ENCODE data around the gene PSMD5.

Gene PSMD5

DNA sequence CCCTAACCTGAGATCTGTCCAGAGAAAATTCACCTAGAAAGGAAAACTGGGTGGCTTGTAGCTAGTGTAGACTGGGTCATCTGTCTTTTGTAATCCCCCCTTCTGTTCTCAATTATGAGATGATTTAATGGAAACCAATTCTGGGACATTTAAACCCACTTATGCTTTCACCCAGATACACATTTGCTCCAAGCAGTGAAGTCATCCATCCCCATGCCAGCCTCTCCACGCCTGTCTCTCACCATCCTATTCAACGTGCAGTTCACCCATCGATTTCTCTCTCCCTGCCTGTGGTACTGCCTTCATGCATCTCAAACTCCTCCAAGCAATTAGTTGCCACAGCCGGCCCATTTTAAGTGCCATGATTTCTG is 32.5 kb upstream of the PSMD5 start:
- no peak for DNase-seq (ENCODE audit: low read depth)

DNA sequence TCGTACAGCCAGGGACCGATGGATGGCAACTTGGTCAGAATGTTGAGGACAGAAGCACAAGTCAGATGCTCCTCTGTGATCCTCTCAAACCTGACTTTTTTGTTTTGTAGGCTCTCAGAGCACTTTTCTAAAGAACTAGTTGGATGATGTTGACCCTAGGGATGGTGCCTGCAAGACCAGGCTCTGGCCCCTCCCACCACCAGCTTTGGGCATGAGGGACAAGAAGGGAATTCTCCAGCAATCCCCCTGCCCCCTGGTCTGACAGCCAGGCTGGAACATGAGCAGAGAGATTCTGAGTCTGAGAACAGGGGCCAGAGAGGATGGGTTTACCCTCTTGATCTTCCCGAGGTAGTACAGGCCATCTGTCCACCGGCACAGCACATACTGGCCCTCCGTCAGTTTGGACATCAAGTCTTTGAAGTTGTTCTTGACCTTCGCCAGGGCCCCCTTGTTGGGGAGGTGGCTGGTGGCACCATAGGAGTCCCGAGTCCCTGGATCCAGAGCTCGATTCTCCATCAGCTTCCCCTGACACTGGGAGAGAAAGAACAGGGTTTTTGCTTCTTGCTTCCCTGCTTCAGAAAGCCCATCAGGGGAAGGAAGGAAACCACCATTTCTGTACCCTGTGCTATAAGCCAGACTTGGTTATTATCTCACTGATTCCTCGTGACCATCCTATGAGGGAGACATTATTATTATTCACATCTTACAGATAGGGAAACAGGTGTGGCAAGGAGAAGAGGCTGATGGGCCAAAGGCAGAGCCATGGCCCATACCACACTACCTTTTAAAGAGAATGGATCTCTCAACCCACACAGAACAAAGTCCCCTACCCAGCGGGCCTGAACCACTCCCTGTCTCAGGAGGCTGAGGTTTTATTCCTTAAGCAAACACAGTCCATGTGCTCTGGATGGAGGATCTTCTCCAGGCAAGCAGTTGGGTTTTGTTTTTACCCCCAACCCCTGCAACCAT is 31.8 kb upstream of the PSMD5 start:
- DNase-seq (ENCODE audit: low read depth): no peak

DNA sequence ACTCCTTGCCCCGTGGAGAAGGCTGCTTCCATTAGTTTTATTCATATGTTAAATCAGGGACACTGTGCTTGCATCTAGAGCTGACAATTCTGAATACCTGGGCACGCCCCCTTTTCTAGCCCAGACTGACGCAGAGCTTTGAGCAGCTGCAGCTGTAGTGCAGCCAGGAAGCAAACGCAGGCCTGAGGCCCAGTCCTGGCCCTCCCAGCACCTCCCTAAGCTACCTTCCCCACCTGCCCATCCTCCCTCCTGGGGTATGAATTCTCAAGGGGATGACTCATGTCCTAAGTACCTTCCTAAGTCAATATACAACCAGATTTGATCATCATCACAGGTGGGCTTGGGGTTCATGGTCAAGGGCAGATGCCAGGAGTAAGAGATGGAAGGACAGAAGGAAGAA is 30.8 kb upstream of the PSMD5 start:
- DNase-seq (ENCODE audit: low read depth): no peak

DNA sequence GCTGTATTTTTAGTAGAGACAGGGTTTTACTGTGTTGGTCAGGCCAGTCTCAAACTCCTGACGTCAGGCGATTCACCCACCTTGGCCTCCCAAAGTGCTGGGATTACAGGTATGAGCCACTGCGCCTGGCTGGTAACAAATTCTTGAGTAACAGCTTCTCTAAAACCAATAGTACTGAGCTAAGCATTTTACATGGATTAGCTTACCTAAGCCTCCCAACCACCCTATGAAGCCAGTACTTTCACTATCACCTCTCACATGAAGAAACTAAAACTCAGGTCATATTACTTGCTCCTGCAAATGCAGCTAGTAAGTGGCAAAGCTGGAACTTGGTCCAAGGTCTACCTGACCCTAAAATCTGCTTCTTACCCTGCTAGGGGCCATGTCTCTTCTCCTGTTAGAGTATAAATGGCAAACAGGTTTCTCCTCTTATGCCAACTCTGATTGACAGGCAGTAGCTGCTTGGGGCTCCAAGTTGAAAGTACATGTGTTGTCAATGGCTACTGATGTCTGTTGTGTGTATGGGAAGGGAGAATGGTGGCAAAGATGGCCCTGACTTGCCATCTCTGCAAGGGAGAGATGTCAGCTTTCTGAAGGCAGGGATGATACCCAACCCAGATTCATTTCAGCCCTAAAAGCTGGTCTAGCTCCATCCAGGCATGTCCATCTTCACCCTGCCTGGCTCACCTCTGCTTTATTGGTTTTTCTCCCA is 30.2 kb upstream of the PSMD5 start:
- DNase-seq (ENCODE audit: low read depth): no peak

DNA sequence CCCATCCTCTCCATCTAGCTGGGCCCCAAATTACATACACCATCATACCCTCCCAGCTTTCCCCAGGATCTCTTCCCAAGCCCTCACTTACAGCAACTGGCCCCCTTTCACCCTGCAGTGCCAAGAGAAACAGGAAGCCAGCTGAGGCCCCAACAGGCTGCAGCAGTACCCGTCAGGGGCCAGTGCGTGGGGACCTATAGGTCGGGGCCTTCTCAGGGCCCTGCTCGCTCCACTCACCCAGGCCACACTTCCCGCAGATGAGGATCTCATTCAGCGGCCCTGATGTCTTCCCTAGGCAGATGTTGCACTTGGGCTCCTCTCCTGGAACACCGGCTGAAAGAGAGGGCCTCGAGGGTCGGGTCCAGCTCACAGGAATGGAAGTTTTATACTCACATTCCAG is 27.5 kb upstream of the PSMD5 start:
- no peak for DNase-seq (ENCODE audit: low read depth)

DNA sequence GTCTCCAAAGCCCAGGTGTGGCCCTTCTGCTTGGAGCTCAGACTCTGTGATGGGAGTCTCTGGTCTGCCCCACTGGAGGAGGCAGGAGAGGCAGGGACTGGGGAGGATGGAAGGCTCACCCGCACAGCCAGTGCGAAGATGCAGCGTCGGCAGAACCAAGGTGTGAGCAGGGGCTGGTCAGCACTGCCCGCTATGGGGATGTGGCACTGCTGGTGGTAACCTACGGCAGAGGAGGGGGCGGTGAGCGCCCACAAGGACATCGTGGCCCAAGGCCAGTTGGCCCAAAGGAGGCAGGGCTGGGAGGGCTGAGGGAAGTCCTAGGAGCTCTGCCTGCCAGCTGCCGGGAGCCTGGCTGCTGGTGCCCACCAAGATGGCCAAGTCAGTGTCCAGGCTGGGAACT is 27.0 kb upstream of the PSMD5 start:
- DNase-seq (ENCODE audit: low read depth): no peak

DNA sequence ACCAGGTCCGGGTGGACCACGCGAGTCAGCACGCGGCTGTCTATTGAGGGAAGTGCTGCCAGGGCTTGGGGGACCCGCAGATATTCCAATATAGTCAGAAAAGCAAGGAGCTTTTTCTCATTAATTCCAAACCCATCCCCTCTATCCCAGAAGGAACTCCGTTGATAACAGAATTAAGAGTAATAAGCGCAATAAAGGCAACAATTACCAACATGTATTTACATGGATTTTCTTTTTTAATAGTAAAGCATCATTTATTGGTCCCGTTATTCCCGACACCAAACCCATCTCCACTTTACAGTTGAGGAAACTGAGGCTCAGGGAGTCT is 26.6 kb upstream of the PSMD5 start:
- DNase-seq (ENCODE audit: low read depth): no peak

DNA sequence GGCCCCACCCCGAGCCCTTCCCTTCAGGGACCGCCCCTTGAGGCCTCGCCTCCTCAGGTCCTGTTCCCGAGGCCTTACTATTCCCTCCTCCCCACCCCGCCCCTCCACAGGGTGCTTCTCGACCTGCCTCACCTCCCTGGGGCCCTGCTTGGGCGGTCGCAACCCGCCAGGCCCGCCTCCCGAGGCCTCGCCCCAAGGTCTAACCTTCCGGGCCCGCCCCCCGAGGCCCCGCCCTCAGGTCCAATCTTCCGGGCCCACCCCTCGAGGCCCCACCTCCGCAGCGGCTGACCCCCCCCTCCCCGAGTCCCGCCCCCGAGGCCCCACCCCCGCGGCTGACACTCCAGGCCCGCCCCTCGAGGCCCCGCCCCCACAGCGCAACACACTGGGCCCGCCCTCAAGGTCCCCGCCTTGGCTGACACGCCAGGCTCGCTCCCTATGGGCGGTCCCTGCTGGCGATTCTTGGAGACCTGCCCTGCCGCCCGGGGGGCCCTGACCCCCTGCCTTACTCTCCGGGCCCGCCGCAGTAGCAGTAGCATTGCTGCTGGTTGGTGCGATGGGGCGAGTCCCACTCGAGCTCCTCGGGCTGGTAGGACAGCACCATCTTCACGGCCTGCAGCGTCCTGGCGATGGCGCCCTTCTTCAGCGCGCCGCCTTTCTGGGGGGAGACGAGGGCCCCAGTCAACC is 26.1 kb upstream of the PSMD5 start:
- DNase-seq (ENCODE audit: low read depth): peak; percentile 93

DNA sequence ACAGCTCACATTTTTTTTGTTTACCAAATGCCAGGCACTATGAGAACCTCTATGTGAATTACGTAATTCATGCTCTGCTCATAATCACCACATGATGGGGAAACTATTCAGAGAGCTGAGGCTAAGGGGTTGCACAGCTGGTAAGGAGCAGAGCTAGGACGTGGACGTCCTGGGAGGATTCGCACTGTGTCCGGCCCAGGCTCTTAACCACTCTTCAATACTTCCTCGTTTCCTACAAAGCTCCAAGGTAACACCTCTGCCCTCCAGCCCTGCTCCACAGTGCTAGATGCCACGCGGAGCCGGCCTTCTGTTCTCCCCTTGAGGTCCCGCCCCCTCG is 25.6 kb upstream of the PSMD5 start:
- no peak for DNase-seq (ENCODE audit: low read depth)

DNA sequence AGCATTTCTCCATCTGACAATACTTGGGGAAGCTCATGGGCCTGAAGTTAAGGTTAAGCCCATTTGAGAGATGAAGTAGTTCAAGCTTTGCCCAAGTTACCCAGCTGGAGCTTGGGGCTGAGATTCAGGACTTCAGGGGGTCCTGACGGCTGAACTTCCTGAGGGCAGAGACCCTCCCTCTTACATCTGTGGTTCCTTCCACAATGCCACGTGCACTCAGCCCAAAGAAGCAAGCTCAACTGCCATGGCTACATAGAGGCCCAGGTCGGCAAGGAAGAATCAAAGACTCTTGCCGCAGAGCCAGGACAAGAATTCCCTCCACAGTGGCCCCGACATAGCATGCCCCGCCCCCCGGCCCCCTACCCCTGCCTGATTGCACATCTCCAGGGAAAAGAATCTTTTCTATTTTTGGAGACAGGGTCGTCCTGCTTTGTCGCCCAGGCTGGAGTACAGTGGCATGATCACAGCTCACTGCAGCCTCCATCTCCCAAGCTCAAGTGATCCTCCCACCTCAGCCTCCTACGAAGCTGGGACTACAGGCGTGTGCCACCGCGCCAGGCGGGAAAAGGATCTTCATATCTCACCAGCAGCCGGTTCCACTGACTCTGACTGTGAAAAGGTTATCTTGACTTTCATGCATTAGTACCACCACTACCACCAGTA is 25.1 kb upstream of the PSMD5 start:
- DNase-seq (ENCODE audit: low read depth): no peak

DNA sequence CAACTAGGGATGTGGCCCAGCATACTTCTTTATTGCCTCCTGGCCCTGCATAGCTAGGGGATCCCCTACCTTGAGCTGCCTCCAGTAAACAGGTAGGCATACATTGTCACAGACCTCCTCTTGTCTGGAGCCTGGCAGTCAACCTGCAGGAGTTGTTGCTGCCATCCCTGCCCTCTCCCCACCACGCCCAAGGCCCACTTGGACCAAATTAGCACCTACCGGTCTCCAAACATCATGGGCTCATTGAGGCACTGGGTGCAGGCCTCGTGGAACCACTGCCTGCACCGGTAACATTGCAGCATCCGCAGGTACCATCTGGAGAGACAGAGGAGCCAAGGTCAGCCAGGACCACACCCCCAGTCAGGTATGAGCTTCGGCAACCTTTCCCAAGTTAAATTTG is 23.9 kb upstream of the PSMD5 start:
- DNase-seq (ENCODE audit: low read depth): no peak

DNA sequence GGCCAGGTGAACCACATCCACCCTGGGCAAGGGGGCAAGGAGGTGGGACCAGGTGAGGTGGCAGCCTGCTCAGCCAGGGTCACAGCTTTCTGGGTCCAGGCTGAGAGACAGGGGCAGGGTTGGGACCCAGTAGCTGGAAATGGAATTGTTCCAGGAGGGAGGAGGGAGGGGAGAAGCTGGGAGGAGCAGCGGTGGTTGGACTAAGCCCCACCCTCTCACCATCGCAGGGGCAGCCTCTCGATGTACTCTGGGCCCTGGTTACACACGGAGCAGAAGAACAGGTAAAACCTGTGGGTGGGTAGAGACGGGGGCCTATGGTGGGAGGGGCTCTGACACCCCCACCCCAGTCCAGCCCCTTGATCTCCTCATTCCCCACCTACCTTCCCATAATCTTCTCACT is 23.1 kb upstream of the PSMD5 start:
- no peak for DNase-seq (ENCODE audit: low read depth)

DNA sequence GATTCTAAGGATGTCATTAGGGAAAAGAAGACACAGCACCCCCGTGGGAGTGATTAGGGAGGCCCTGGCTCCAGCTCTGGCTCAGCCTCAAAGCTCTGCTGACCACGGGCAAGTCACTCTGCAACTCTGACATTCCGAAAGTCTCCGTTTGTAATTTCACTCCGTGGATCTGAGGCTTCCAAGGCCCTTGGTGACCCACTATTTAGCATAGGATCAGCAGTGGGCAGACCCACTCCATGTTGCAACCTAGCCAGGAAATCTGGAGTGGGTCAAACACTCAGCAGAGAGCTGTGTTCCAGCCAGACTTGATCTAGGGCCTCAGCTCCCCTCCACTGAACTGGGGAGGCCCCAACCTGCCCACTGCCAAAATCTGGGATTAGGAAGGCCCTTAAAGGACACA is 22.5 kb upstream of the PSMD5 start:
- no peak for DNase-seq (ENCODE audit: low read depth)

DNA sequence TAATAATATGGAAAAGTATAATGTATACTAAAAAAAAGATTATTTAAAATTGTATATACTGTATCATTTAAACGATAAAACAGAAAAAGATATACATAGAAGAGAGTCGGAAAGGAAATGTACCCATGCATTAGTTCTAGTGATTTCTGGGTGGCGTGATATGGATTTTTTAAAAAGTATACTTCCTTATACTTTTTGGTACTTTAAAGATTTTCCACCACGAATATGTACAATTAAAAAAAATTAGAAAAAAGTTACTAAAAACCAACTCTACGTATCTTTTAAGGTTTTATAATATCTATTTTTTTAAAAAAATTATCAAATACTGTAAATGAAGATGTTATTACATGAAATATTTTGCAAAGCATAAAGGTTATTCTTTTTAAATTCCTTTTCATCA is 22.0 kb upstream of the PSMD5 start:
- DNase-seq (ENCODE audit: low read depth): no peak

DNA sequence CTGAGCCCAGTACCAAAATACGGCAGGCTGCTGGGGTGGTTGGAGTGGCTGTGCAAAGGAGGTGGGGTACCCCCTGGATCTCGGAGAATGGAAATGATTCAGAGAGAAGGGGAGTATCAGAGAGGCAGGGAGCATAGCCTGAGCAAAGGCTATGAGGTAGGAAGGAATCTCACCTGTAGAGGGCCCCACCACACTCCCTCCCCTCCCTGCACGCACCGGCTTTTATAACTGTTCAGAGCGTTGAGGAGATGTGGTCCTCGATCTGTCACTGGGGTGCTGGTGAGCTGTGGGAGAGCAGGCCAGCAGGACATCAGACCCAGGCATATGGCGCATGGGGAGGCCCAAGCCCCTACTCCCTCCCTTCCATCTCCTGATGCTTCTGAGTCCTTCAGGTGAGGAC is 21.1 kb upstream of the PSMD5 start:
- DNase-seq (ENCODE audit: low read depth): no peak

DNA sequence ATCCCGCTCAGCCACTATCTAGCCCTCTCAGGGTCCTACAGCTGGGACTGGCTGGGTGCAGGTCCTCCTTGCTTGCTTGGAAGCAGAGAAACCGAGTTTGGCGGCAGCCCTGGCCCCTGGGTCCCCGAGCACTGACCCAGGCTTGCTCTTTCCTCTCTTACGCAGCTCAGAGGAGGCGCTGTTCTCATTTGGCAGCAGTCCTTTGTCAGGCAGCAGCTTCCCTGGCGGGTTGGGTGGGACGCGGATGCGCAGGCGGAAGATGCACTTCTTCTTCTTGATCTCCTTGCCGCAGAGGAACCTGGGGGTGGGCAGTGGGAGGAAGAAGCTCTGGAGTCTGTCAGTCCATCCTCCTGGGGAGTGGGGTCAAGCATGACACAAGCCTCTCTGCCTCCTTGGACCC is 19.7 kb upstream of the PSMD5 start:
- DNase-seq (ENCODE audit: low read depth): no peak

DNA sequence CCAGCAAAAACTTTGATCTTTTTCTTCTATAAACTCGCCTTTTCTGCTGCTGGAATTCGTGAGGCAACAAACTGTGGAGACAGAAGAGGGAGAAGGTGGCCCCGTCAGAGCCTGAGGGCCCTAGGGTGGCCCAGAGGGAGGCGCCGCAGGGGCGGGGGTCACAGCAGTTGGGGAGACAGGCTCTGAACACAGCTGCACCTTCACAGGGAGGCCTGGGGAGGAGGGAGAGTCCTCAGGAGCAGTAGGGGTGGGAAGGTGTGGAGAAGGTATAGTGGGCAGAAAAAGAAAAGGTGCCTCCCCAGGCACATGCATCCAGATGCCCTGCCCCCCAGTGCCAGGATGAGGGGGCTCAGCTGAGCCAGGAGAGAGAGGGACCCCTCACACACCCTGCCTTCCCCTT is 19.2 kb upstream of the PSMD5 start:
- no peak for DNase-seq (ENCODE audit: low read depth)

DNA sequence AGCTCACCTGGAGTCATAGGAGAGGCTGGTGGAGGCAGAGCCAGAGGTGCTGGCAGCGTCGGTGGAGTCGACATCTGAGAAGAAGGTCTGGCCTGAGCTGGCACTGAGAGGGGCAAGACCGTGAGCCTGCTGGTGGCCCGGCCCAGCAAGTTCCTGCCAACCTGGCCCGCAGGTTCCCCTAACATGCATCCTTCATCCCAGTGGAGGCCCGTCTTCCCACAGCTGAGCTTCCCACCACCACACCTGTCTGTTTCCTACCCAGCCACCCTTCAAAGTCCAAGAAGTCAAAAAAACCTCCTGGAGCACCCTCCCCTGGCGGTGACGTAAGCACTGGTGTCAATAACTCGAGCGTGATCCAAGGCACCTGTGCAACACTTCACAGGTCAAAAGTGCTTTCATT is 17.4 kb upstream of the PSMD5 start:
- no peak for DNase-seq (ENCODE audit: low read depth)

DNA sequence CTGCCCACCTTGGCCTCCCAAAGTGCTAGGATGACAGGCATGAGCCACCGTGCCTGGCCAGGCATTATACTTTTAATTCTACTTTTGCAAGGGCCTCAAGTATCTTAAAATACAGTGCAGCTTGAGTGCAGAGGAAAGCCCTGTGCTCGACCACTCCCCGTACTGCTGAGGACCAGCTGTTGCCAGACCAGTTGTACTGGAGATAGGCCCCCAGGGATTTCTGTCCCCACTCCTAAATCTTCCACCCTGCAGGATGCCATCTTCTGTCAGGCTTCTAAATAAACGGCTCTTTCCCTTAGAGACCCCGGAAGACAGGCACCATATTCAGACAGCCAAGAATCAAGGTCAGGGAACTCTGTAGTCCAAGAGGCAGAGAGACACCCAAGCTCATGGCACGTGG is 16.6 kb upstream of the PSMD5 start:
- no peak for DNase-seq (ENCODE audit: low read depth)

DNA sequence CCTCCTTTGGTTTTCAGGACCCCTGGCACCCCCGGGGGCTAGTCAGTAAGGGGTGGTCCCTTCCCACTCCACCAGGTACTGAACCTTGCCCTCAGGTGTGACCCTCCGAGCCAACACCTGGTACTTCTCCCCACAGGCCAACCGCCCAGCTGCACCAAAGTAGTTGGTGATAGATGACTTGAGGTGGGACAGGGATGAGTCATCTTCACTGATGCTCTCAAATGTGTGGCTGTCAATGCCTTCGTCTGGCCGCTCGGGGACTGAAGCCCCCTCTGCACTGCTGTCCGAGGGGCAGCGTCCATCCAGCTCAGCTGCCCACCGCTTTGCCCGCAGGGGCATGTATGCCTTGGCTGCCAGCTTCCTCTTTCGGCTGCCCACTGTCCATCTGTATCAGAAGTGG is 15.2 kb upstream of the PSMD5 start:
- no peak for DNase-seq (ENCODE audit: low read depth)

DNA sequence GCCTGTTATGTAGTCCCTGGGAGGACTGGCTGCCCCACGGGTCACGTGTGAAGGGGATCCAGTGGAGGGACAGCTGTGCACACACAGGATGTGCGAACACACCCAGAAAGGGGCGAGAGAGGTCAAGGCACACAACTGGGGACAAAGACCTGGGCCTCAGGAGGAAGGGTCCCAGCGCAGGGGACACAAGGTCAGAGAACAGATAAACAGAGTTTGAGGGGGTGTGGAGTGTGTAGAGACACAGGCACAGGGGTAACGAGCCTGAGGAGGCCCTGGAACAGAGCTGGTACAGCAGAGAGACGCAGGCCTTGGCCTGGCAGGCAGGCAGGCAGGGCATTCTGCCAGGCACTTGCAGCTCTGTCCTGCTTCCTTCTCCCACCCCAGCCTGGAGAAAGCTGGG is 14.8 kb upstream of the PSMD5 start:
- DNase-seq (ENCODE audit: low read depth): no peak

DNA sequence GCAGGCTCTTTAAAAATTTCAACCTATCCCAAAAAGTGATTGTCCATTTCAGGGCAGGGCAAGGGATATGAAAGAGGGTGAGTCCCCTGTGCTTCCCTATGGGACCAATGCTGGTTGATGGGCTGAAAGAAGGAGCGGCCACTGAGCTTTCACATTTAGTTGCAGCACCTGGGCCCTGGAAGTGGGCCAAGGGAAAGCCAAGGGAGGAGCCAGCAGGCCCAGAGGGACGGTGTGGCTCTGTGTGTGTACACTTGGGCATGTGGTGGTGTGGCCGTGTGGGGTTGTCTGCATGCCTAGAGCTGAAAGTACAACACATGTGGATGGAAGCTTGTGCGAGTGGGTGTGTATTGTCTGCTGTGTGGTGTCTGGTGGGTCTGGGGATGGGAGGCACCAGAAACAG is 14.0 kb upstream of the PSMD5 start:
- no peak for DNase-seq (ENCODE audit: low read depth)

Measured in activated gamma-delta T cell treated with anti-CD3 and anti-CD28 coated beads, Interleukin-2, amount 50 U/mL, for 16 hours (primary cell).